Prostate gland (tissue), 2 donors: ENCODE data around the gene PKNOX2. TPM values are rescaled to one million over a fixed set of nuclear protein-coding genes. Genes with fewer than 3 reads are reported as not detected.
A peak's percentile ranks its signal among the peaks of the same experiment; 100 is the strongest.

ENCODE experiments used
- DNase-seq: peaks from one replicate; pipeline ENCODE4 v3.0.0-alpha.2; 2019; ENCODE audit warnings: low spot score
- H3K27ac ChIP-seq, 2 donors: fragments of 200-600 bp; sonication (generic); 2 replicates each; pipeline ENCODE4 v1.5.1; 2017 to 2019
- H3K27me3 ChIP-seq: fragments of 200-600 bp; sonication (generic); replicated peaks from 2 replicates; pipeline ENCODE4 v1.5.1; 2019; ENCODE audit not compliant: insufficient read depth
- H3K36me3 ChIP-seq, 2 donors: fragments of 200-600 bp; sonication (generic); 1 replicate in 1 of 2; 2 replicates in 1 of 2; pipeline versions ENCODE4 v1.5.1 to v1.8.1; 2017 to 2019
- H3K4me1 ChIP-seq: fragments of 200-600 bp; sonication (generic); replicated peaks from 2 replicates; pipeline ENCODE4 v1.5.1; 2019
- H3K4me3 ChIP-seq, 2 donors: fragments of 200-600 bp; sonication (generic); 2 replicates each; pipeline ENCODE4 v1.5.1; 2017 to 2019
- H3K9me3 ChIP-seq: fragments of 200-600 bp; sonication (generic); 2 replicates; pipeline ENCODE4 v1.5.1; 2017
- POLR2A ChIP-seq: fragments of 450-650 bp; IDR thresholded peaks from one replicate; pipeline ENCODE4 v1.6.1; 2016; ENCODE audit warnings: antibody characterized with exemption, mild to moderate bottlenecking
- POLR2AphosphoS5 ChIP-seq: sonication (generic); formaldehyde crosslinking; IDR thresholded peaks from one replicate; pipeline ENCODE4 v1.6.1; 2017; ENCODE audit warnings: antibody characterized with exemption
- WGBS: methylation state at CpG from one replicate; pipeline ENCODE4 v1.1.5; 2018; 5-methylcytosine and 5-hydroxymethylcytosine counted together
- intact Hi-C: fragments of 100-400 bp; cut with DNase I; formaldehyde crosslinking; loops from one replicate; pipeline ENCODE4 v1.14.2; 2022
- total RNA-seq, 2 donors: library from RNA; depleted of rRNA; stranded (reverse); fragments of >200 nt; gene quantifications; one replicate each; pipeline ENCODE4 v1.1.0, GENCODE V29; 2016
- TF ChIP-seq, protein P1 (sequence below), 4 experiments: fragments of 200-600 bp in 2 of 4; fragments of 450-650 bp in 2 of 4; sonication (generic) in 2 of 4; IDR thresholded peaks; 1 replicate in 3 of 4; 2 replicates in 1 of 4; pipeline ENCODE4 v1.5.1; 2016 to 2019; ENCODE audit warnings: antibody characterized with exemption in 4 of 4, mild to moderate bottlenecking in 2 of 4, moderate library complexity in 2 of 4

The PKNOX2 gene
- total RNA-seq, 2 donors from 2014 or later, result 12.3 to 14.7 TPM

DNA sequence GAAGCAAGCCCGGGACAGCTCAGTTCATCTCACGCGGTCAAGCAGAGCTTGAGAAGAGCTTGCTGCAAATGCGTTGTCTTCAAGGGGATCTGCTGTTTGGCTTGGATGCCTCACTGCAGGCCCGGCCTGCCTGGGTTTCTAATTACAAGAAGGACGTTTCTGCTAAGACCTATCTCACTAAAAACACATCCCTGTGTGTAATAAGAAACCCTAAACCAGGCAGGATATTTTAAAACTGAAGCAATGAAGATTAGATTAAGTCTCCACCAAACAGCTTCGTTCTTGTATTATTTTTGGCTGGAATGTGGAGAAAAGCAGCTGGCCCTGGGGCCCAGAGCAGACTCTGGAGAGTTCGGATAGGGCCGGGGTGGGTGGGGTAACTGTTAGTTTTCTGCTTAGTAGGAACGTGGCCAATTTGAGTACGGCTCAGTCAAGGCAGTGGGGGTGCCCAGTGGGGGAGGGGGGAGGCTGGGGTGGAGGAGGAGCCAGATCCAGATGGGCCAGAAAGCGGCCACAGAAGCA is 6.0 kb downstream of the PKNOX2 start:
- intact Hi-C loops, result no loop called here
- Histone ChIP-seq H3K27me3 (no peaks in the 10 kb centered on the region), H3K27ac (peak overlapping the region in 1 of 2 donors; percentile 41), H3K4me1 (peaks cover 14% of the 10 kb centered on the region), H3K9me3 (no peaks in the 10 kb centered on the region), H3K36me3 (no peaks in the 10 kb centered on the region), H3K4me3 (no peak overlapping the region)
- TF ChIP-seq POLR2AphosphoS5 (no peak), POLR2A (no peak)
- TF ChIP-seq, protein P1, sequence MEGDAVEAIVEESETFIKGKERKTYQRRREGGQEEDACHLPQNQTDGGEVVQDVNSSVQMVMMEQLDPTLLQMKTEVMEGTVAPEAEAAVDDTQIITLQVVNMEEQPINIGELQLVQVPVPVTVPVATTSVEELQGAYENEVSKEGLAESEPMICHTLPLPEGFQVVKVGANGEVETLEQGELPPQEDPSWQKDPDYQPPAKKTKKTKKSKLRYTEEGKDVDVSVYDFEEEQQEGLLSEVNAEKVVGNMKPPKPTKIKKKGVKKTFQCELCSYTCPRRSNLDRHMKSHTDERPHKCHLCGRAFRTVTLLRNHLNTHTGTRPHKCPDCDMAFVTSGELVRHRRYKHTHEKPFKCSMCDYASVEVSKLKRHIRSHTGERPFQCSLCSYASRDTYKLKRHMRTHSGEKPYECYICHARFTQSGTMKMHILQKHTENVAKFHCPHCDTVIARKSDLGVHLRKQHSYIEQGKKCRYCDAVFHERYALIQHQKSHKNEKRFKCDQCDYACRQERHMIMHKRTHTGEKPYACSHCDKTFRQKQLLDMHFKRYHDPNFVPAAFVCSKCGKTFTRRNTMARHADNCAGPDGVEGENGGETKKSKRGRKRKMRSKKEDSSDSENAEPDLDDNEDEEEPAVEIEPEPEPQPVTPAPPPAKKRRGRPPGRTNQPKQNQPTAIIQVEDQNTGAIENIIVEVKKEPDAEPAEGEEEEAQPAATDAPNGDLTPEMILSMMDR (IDR thresholded peaks at IDR 0.05), result no peak
- WGBS, result 37% methylated on average over 12 of the region's 12 CpGs
- no peak for DNase-seq

DNA sequence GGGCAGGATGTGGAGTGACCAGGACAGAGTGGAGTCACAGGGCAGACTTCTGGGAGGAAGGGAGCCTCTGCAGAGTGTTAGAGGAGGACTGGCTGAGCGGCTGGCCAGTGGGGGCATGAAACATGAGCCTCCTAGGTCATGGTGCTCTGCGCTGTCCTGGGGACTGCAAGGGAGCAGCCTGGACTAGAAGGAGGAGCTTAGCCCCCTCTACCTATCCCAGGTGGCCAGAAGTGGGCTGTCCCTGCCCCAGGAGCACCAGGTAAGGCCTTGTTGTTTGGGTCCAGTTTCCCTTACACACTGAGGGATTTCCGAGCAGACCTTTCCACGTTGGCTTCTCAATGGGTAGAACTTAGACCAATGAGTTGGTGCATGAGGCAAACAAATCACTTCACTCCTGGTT is 7.4 kb downstream of the PKNOX2 start:
- Histone ChIP-seq H3K4me3 (no peak overlapping the region), H3K9me3 (no peaks in the 10 kb centered on the region), H3K4me1 (peaks cover 14% of the 10 kb centered on the region), H3K36me3 (no peaks in the 10 kb centered on the region), H3K27ac (no peak overlapping the region), H3K27me3 (no peaks in the 10 kb centered on the region)
- intact Hi-C loops, result no loop called here
- TF ChIP-seq POLR2AphosphoS5, result no peak
- no peak for TF ChIP-seq POLR2A
- TF ChIP-seq, protein P1 (IDR thresholded peaks at IDR 0.05), result no peak
- DNase-seq, result no peak
- 96% methylated on average over 4 of the region's 4 CpGs for WGBS

DNA sequence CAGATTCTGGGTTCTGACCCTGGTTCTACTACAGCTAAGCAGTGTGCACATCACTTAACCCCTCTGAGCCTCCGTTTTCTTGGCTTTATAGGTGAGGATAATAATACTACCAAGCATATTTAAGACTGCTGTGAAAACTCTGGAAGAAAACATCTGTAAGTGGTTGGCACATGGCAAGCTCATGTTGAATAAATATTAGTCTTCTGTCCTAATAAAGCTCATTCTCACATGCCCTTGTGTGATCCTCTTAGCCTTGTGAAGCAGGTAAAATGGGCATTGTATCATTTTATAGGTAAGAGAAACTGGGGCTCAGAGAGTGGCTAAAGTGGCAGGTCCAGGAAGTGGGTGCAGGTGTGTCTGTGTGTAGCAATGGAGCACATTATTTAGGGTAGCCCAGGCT is 8.5 kb downstream of the PKNOX2 start:
- no peak for TF ChIP-seq POLR2A
- TF ChIP-seq, protein P1 (IDR thresholded peaks at IDR 0.05), result no peak
- TF ChIP-seq POLR2AphosphoS5, result no peak
- 40% methylated on average over 1 of the region's 1 CpG for WGBS
- Histone ChIP-seq H3K36me3 (no peaks in the 10 kb centered on the region), H3K27ac (no peak overlapping the region), H3K9me3 (no peaks in the 10 kb centered on the region), H3K4me3 (no peak overlapping the region), H3K27me3 (no peaks in the 10 kb centered on the region), H3K4me1 (peaks cover 13% of the 10 kb centered on the region)
- no peak for DNase-seq
- intact Hi-C loops, result no loop called here

DNA sequence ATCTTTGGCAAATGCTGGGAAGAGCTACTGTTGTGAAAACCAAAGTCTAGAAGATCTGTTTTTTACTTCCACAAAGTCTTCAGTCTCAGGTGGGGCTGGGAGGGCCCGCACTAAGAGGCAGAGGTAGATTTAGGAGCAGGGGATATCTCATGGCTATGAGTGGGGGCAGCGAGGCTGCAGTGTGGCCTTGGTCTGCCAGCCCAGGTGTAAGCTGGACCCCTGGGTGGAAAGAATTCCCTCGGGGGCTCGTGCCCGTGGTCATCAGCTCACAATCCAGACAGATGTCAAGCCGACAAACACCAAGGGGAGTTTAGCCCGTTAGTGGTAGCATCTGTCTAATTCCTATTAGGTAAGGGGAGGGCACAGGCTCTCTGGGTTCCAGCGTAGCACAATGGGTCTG is 9.0 kb downstream of the PKNOX2 start:
- 80% methylated on average over 8 of the region's 8 CpGs for WGBS
- H3K27ac ChIP-seq, result no peak overlapping the region
- H3K27me3 ChIP-seq, result no peaks in the 10 kb centered on the region
- intact Hi-C loops, result no loop called here
- DNase-seq, result no peak
- TF ChIP-seq POLR2A (no peak), POLR2AphosphoS5 (no peak)
- TF ChIP-seq, protein P1 (IDR thresholded peaks at IDR 0.05), result no peak
- H3K4me1 ChIP-seq, result peaks cover 8% of the 10 kb centered on the region
- H3K9me3 ChIP-seq, result no peaks in the 10 kb centered on the region
- no peaks in the 10 kb centered on the region for H3K36me3 ChIP-seq
- H3K4me3 ChIP-seq, result no peak overlapping the region

DNA sequence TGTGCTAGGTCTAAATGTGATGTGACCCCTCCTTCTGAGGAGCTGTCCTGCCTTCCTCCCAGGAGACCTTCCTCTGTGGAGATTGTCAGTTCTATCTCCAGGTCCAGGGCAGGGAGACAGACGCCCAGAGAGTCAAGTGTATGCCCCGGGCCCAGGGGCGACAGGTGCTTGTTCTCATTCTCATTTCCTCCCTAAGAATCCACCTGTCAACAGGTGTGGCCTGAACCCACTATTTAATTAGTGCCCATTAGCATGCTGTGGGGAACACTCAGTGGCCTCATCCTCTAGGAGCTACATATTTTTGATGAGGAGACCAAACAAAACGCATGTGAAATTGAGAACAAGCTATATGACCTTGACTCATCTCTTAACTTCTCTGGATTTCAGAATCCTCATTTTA is 9.5 kb downstream of the PKNOX2 start:
- H3K27ac ChIP-seq, result no peak overlapping the region
- H3K4me1 ChIP-seq, result peaks cover 5% of the 10 kb centered on the region
- DNase-seq, result no peak
- no peaks in the 10 kb centered on the region for H3K36me3 ChIP-seq
- 92% methylated on average over 4 of the region's 4 CpGs for WGBS
- intact Hi-C loops, result no loop called here
- H3K4me3 ChIP-seq, result no peak overlapping the region
- TF ChIP-seq, protein P1 (IDR thresholded peaks at IDR 0.05), result no peak
- TF ChIP-seq POLR2A (no peak), POLR2AphosphoS5 (no peak)
- H3K27me3 ChIP-seq, result no peaks in the 10 kb centered on the region
- H3K9me3 ChIP-seq, result no peaks in the 10 kb centered on the region
